Fibroblast of lung (primary cell): ENCODE measurements around the gene HIPK3. TPM values are rescaled to one million over a fixed set of nuclear protein-coding genes. Genes with fewer than 3 reads are reported as not detected.

Experiments used
- DNase-seq, 2 donors: peaks; one replicate each; pipeline versions ENCODE4 v3.0.0 to v3.0.0-alpha.2; 2010; ENCODE audit warnings: low read depth in 2 of 2
- H2AFZ ChIP-seq: 2 replicates; pipeline ENCODE4 v1.5.1; 2012; ENCODE audit warnings: low read length, control low read depth, inconsistent platforms
- H3K27ac ChIP-seq: 2 replicates; pipeline ENCODE4 v1.5.1; 2011; ENCODE audit warnings: low read length, control low read depth; ENCODE audit not compliant: insufficient read depth
- H3K27me3 ChIP-seq: 2 replicates; pipeline ENCODE4 v1.5.1; 2011; ENCODE audit warnings: mild to moderate bottlenecking, low read length; ENCODE audit not compliant: control insufficient read depth, insufficient read depth
- H3K36me3 ChIP-seq: 2 replicates; pipeline ENCODE4 v1.5.1; 2011; ENCODE audit warnings: low read length; ENCODE audit not compliant: control insufficient read depth, insufficient read depth
- H3K4me1 ChIP-seq: 2 replicates; pipeline ENCODE4 v1.5.1; 2011; ENCODE audit warnings: low read length; ENCODE audit not compliant: control insufficient read depth, insufficient read depth; ENCODE audit errors: extremely low read depth
- H3K4me2 ChIP-seq: 2 replicates; pipeline ENCODE4 v1.5.1; 2011; ENCODE audit warnings: low read length, control low read depth; ENCODE audit not compliant: insufficient read depth; ENCODE audit errors: extremely low read depth
- H3K4me3 ChIP-seq, 4 experiments: fragments of 200-600 bp in 1 of 4; sonication (generic) in 1 of 4; replicated peaks in 1 of 4; 2 replicates each; pipeline ENCODE4 v1.5.1; 2011 to 2016; ENCODE audit warnings: low read length in 4 of 4, low read depth in 3 of 4, mild to moderate bottlenecking in 3 of 4, control low read depth in 2 of 4, inconsistent platforms in 1 of 4, mixed read lengths in 1 of 4; ENCODE audit not compliant: insufficient read depth in 1 of 4; ENCODE audit errors: control extremely low read depth in 1 of 4
- H3K79me2 ChIP-seq: 2 replicates; pipeline ENCODE4 v1.5.1; 2012; ENCODE audit warnings: mild to moderate bottlenecking, low read length, inconsistent platforms; ENCODE audit not compliant: control insufficient read depth, insufficient read depth
- H3K9ac ChIP-seq: 2 replicates; pipeline ENCODE4 v1.5.1; 2011; ENCODE audit warnings: mild to moderate bottlenecking, low read length, control low read depth; ENCODE audit not compliant: insufficient read depth
- H3K9me3 ChIP-seq: 2 replicates; pipeline ENCODE4 v1.5.1; 2012; ENCODE audit warnings: low read depth, low read length; ENCODE audit not compliant: control insufficient read depth, insufficient read depth
- H4K20me1 ChIP-seq: 2 replicates; pipeline ENCODE4 v1.5.1; 2011; ENCODE audit warnings: low read length; ENCODE audit not compliant: control insufficient read depth, insufficient read depth; ENCODE audit errors: extremely low read depth
- CTCF ChIP-seq, 2 donors: IDR thresholded peaks in 1 of 2; conservative IDR thresholded peaks in 1 of 2; 1 replicate in 1 of 2; 2 replicates in 1 of 2; pipeline ENCODE4 v1.5.1; 2011 to 2012; ENCODE audit warnings: low read length in 2 of 2, control low read depth in 1 of 2, inconsistent platforms in 1 of 2, low read depth in 1 of 2, mild to moderate bottlenecking in 1 of 2
- EZH2 ChIP-seq: IDR thresholded peaks from 2 replicates; pipeline ENCODE4 v1.5.1; 2012; ENCODE audit warnings: low read length, control low read depth, mild to moderate bottlenecking; ENCODE audit errors: missing control alignments
- polyA plus RNA-seq, 2 donors: library from polyadenylated mRNA; depleted of rRNA in 1 of 2; stranded (reverse) in 1 of 2; unstranded in 1 of 2; fragments of >200 nt; gene quantifications; 2 replicates each; pipeline ENCODE4 v1.2.1, GENCODE V29; 2011 to 2012; ENCODE audit warnings: missing spikeins in 1 of 2
- total RNA-seq: library from RNA; depleted of rRNA; stranded (reverse); fragments of >200 nt; gene quantifications from 2 replicates; pipeline ENCODE4 v1.2.1, GENCODE V29; 2014

Gene HIPK3
- total and polyA plus RNA-seq, 2 donors (not counting 1 experiment from before 2014, with no cell fraction given): 24.5 to 89.8 TPM

- no peaks in the 10 kb centered on the region for H4K20me1 ChIP-seq
- no peaks in the 10 kb centered on the region for H3K4me1 ChIP-seq
- no peak overlapping the region for H3K4me2 ChIP-seq
- no peak for TF ChIP-seq CTCF (conservative IDR thresholded peaks at IDR 0.05 in 1 of 2, IDR thresholded peaks at IDR 0.05 in 1 of 2; ENCODE audit: low read depth in 1 of 2, low read length in 2 of 2)
- TF ChIP-seq EZH2: no peak
- H3K4me3 ChIP-seq: no peak overlapping the region
- H3K79me2 ChIP-seq: no peaks in the 10 kb centered on the region
- no peaks in the 10 kb centered on the region for H3K9me3 ChIP-seq
- H3K9ac ChIP-seq: no peak overlapping the region
- no peaks in the 10 kb centered on the region for H3K36me3 ChIP-seq
- H2AFZ ChIP-seq: no peak overlapping the region
- H3K27ac ChIP-seq: no peak overlapping the region
- no peaks in the 10 kb centered on the region for H3K27me3 ChIP-seq
- no peak for DNase-seq
Measured at GRCh38 chr11:33389635-33390034, 132.5 kb downstream of the HIPK3 start.

- Histone ChIP-seq H3K36me3 (no peaks in the 10 kb centered on the region), H3K27me3 (no peaks in the 10 kb centered on the region), H3K9me3 (no peaks in the 10 kb centered on the region), H3K79me2 (no peaks in the 10 kb centered on the region), H4K20me1 (no peaks in the 10 kb centered on the region), H3K4me3 (no peak overlapping the region), H2AFZ (no peak overlapping the region), H3K9ac (no peak overlapping the region), H3K4me2 (no peak overlapping the region), H3K4me1 (no peaks in the 10 kb centered on the region), H3K27ac (no peak overlapping the region)
- no peak for TF ChIP-seq CTCF (conservative IDR thresholded peaks at IDR 0.05 in 1 of 2, IDR thresholded peaks at IDR 0.05 in 1 of 2; ENCODE audit: low read depth in 1 of 2, low read length in 2 of 2)
- TF ChIP-seq EZH2: no peak
- DNase-seq: no peak
Measured at GRCh38 chr11:33390944-33391892, 134.0 kb downstream of the HIPK3 start.

- DNase-seq: no peak
- H3K36me3 ChIP-seq: no peaks in the 10 kb centered on the region
- H3K4me2 ChIP-seq: no peak overlapping the region
- H3K27me3 ChIP-seq: no peaks in the 10 kb centered on the region
- no peaks in the 10 kb centered on the region for H3K9me3 ChIP-seq
- H3K79me2 ChIP-seq: no peaks in the 10 kb centered on the region
- TF ChIP-seq EZH2 (no peak), CTCF (conservative IDR thresholded peaks at IDR 0.05 in 1 of 2, IDR thresholded peaks at IDR 0.05 in 1 of 2; ENCODE audit: low read depth in 1 of 2, low read length in 2 of 2) (no peak)
- no peak overlapping the region for H3K27ac ChIP-seq
- H3K4me1 ChIP-seq: no peaks in the 10 kb centered on the region
- no peaks in the 10 kb centered on the region for H4K20me1 ChIP-seq
- H3K4me3 ChIP-seq: no peak overlapping the region
- H2AFZ ChIP-seq: no peak overlapping the region
- no peak overlapping the region for H3K9ac ChIP-seq
Measured at GRCh38 chr11:33391893-33392251, 134.7 kb downstream of the HIPK3 start.
